ENCODE results near the gene SDF2L1. TPM values are rescaled to one million over a fixed set of nuclear protein-coding genes. Genes with fewer than 3 reads are reported as not detected.

The SDF2L1 gene
- total and polyA plus RNA-seq, 9 of the 15 experiments (the other 6 are each of a cell fraction or from before 2014, with no cell fraction given): 15.1 to 989 (median 124) TPM

- TF ChIP-seq CBX3 (IDR thresholded peaks at IDR 0.05; ENCODE audit: borderline replicate concordance in 1 of 2, low read length in 2 of 2): 0 out of 3 replicates have a peak, but pooled peaks of 1 of the 2 experiments have one; percentile 31
- no peak for TF ChIP-seq ATF3 (IDR thresholded peaks at IDR 0.05)
- TF ChIP-seq ATF3 (CRISPR knock-in tag; conservative IDR thresholded peaks at IDR 0.05): peak; percentile 51; the same call in 1 of the 2 replicates
- TF ChIP-seq NFIC (IDR thresholded peaks at IDR 0.05): no peak
- peak; percentile 45; the same call in 1 of the 2 replicates for TF ChIP-seq IRF2 (CRISPR knock-in tag; IDR thresholded peaks at IDR 0.05)
These were observed 44.7 kb downstream of the SDF2L1 start (continued) for GRCh38 chr22:21686634-21687393.

GRCh38 chr22:21687685-21688259 is 45.7 kb downstream of the SDF2L1 start:
- 87% methylated on average over 11 of the region's 11 CpGs for WGBS (ENCODE audit: insufficient coverage, low coverage, missing lambda C conversion rate)
- Histone ChIP-seq H3K27ac (ENCODE audit: extremely low read depth, low read depth, low read length) (no peak overlapping the region), H3K9me3 (replicated peaks; ENCODE audit: control insufficient read depth, insufficient read depth, low read depth, low read length) (no peaks in the 10 kb centered on the region), H3K4me1 (replicated peaks in 1 of 2; ENCODE audit: control insufficient read depth in 2 of 2, insufficient read depth in 2 of 2, low read length in 2 of 2) (peaks cover 5 to 51% of the 10 kb centered on the region in 2 experiments; a peak in 3 of 5 replicates), H3K4me3 (no peak overlapping the region), H3K36me3 (ENCODE audit: control insufficient read depth, insufficient read depth, low read length) (peaks cover 84% of the 10 kb centered on the region; the same call in 2 of the 3 replicates), H3K79me2 (ENCODE audit: control insufficient read depth, insufficient read depth, low read length) (no peaks in the 10 kb centered on the region), H3K27me3 (ENCODE audit: control insufficient read depth in 2 of 2, insufficient read depth in 2 of 2, low read length in 2 of 2) (no peaks in the 10 kb centered on the region), H2AFZ (ENCODE audit: low read depth, low read length) (no peak overlapping the region), H3K4me2 (ENCODE audit: insufficient read depth, low read length) (no peak overlapping the region), H4K20me1 (replicated peaks; ENCODE audit: control insufficient read depth, insufficient read depth, low read length) (peaks cover 10% of the 10 kb centered on the region; the same call in 1 of the 2 replicates), H3K9me1 (ENCODE audit: control insufficient read depth, insufficient read depth, low read length) (peaks cover 11% of the 10 kb centered on the region), H3K9ac (ENCODE audit: insufficient read depth in 1 of 2, low read depth in 2 of 2, low read length in 2 of 2) (peak overlapping the region in 1 of 2 experiments; percentile 64; a peak in 2 of 4 replicates)
- DNase-seq (ENCODE audit: extremely low read depth in 1 of 4, low spot score in 3 of 4) (peak in 1 of 4 experiments; percentile 63), ATAC-seq (peak; percentile 5), FAIRE-seq (no peak)
- CTCF ChIA-PET (ENCODE audit: low intra/inter-chr PET ratio): no interaction called here
- POLR2A ChIA-PET: interaction anchor here (0.6 to 8.6 kb wide), 13 partner anchors 8 to 731 kb away, joined by 3 to 111 read pairs (median 5); partner anchors contain the start of gene SDF2L1
- no TSS peak for BruUV-seq (replicated peaks)
- intact Hi-C loops (cut with micrococcal nuclease) (no loop called here), in situ Hi-C loops (cut with MboI) (no loop called here)
- no peak for TF ChIP-seq MCM5 (IDR thresholded peaks at IDR 0.05; ENCODE audit: low read depth)
- TF ChIP-seq BHLHE40 (IDR thresholded peaks at IDR 0.05; ENCODE audit: low read length): no peak
- TF ChIP-seq ZNF639 (CRISPR knock-in tag; conservative IDR thresholded peaks at IDR 0.05 in 1 of 2, IDR thresholded peaks at IDR 0.05 in 1 of 2): no peak
- peak; percentile 70 for TF ChIP-seq POLR2G (IDR thresholded peaks at IDR 0.05; ENCODE audit: low read depth, low read length)
- TF ChIP-seq ZBTB34 (CRISPR knock-in tag; IDR thresholded peaks at IDR 0.05): no peak
- TF ChIP-seq NCOR1 (IDR thresholded peaks at IDR 0.05): no peak
- TF ChIP-seq THRB (CRISPR knock-in tag; conservative IDR thresholded peaks at IDR 0.05): 0 out of 2 replicates have a peak, but pooled peaks have one; percentile 58
- TF ChIP-seq ZNF140 (CRISPR knock-in tag; IDR thresholded peaks at IDR 0.05): no peak
- TF ChIP-seq ZNF785 (CRISPR knock-in tag; IDR thresholded peaks at IDR 0.05): 0 out of 2 replicates have a peak, but pooled peaks have one; percentile 64
